Kidney (tissue), 14 donors: ENCODE data around the gene FKBP6. TPM values are rescaled to one million over a fixed set of nuclear protein-coding genes. Genes with fewer than 3 reads are reported as not detected.
"Not testable (repeated sequence)": the region's sequence is repeated elsewhere in the genome, so short reads cannot be mapped to it uniquely, and the experiment has no call there.

Experiments used
- DNase-seq, 5 donors: peaks; one replicate each; pipeline ENCODE4 v3.0.0-alpha.2; 2013 to 2020
- FAIRE-seq: peaks from 2 replicates; lab custom pipeline; 2012; peaks lifted over from hg19 to GRCh38; lab: Jason Lieb, UNC
- H3K27ac ChIP-seq, 2 donors: one replicate each; pipeline ENCODE4 v1.7.0; 2013; ENCODE audit warnings: low read depth in 2 of 2, low read length in 2 of 2, inconsistent platforms in 1 of 2
- H3K27me3 ChIP-seq: one replicate; pipeline ENCODE4 v1.7.1; 2013; ENCODE audit warnings: low read length, inconsistent platforms; ENCODE audit not compliant: control insufficient read depth, insufficient read depth
- H3K36me3 ChIP-seq, 3 donors: one replicate each; pipeline versions ENCODE4 v1.7.0 to v1.7.1; 2013; ENCODE audit warnings: low read length in 3 of 3, control low read depth in 1 of 3, inconsistent platforms in 1 of 3; ENCODE audit not compliant: insufficient read depth in 3 of 3, control insufficient read depth in 2 of 3
- H3K4me1 ChIP-seq, 3 donors: one replicate each; pipeline versions ENCODE4 v1.7.0 to v1.7.1; 2013; ENCODE audit warnings: low read length in 3 of 3, inconsistent platforms in 1 of 3, low read depth in 1 of 3; ENCODE audit not compliant: control insufficient read depth in 2 of 3, insufficient read depth in 2 of 3
- H3K4me3 ChIP-seq, 3 donors: one replicate each; pipeline versions ENCODE4 v1.7.0 to v1.8.1; 2013; ENCODE audit warnings: low read length in 3 of 3, control low read depth in 1 of 3, inconsistent platforms in 1 of 3
- H3K9ac ChIP-seq, 3 donors: one replicate each; pipeline versions ENCODE4 v1.7.0 to v1.7.1; 2013; ENCODE audit warnings: low read length in 3 of 3, control low read depth in 1 of 3, inconsistent platforms in 1 of 3
- H3K9me3 ChIP-seq, 3 donors: one replicate each; pipeline versions ENCODE4 v1.7.0 to v1.7.1; 2013; ENCODE audit warnings: low read length in 3 of 3, control low read depth in 1 of 3, inconsistent platforms in 1 of 3; ENCODE audit not compliant: control insufficient read depth in 2 of 3, insufficient read depth in 1 of 3
- intact Hi-C: fragments of 100-400 bp; cut with DNase I; formaldehyde crosslinking; loops from one replicate; pipeline ENCODE4 v1.11.1; 2022
- polyA plus RNA-seq: library from polyadenylated mRNA; stranded (reverse); fragments of 350-450 nt; fragmentation: Illumina TruSeq; extraction: RNeasy Lipid Tissue Mini Kit (QIAGEN cat#74804); gene quantifications from one replicate; pipeline ENCODE4 v1.2.3, GENCODE V29; 2014; ENCODE audit warnings: low read depth, low replicate concordance; ENCODE audit not compliant: insufficient read depth
- total RNA-seq: library from RNA; stranded (reverse); fragmentation: NEBNext Ultra II Directional; extraction: Animal tissue kit (Norgen Biotek cat#: 25700); gene quantifications from one replicate; pipeline ENCODE4 v1.2.1, GENCODE V29; 2021
- TF ChIP-seq, protein P1 (sequence below): IDR thresholded peaks from 3 replicates; pipeline ENCODE4 v1.5.1; 2012; ENCODE audit warnings: mild to moderate bottlenecking, moderate library complexity, borderline replicate concordance; ENCODE audit not compliant: insufficient read depth; ENCODE audit errors: extremely low read depth
- donor health status: control.
- donor health status: control.
- donor health status: control.
- donor health status: control.
- donor health status: control.
- donor health status: DM: yes; HTN: yes; CAD: no.
- donor health status: Normal renal cell carcinoma (clear cell type).

Gene FKBP6
- total and polyA plus RNA-seq, 2 donors from 2014 or later: 0.13 TPM; not detected in 1

DNA sequence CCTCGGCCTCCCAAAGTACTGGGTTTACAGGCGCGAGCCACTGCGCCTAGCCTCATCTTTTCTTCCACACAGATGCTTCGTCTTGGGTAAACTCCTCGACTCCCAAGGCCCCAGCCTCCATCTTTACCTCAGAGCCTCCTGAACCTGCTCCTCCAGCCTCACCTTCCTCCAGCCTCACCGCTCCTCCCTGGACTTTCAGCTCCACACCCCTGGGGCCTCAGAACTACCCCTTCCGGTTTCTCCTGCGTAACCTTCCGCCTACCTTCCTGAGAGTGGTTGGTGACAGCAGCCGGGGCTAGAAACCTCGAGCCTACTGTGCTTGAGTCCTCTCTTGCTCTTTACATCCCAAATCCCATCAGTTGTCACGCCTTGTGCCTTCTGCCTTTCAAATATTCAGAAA, 45.8 kb downstream of the FKBP6 start:
- TF ChIP-seq, protein P1, sequence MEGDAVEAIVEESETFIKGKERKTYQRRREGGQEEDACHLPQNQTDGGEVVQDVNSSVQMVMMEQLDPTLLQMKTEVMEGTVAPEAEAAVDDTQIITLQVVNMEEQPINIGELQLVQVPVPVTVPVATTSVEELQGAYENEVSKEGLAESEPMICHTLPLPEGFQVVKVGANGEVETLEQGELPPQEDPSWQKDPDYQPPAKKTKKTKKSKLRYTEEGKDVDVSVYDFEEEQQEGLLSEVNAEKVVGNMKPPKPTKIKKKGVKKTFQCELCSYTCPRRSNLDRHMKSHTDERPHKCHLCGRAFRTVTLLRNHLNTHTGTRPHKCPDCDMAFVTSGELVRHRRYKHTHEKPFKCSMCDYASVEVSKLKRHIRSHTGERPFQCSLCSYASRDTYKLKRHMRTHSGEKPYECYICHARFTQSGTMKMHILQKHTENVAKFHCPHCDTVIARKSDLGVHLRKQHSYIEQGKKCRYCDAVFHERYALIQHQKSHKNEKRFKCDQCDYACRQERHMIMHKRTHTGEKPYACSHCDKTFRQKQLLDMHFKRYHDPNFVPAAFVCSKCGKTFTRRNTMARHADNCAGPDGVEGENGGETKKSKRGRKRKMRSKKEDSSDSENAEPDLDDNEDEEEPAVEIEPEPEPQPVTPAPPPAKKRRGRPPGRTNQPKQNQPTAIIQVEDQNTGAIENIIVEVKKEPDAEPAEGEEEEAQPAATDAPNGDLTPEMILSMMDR: no peak
- Histone ChIP-seq H3K27me3 (no peaks in the 10 kb centered on the region), H3K27ac (no peak overlapping the region), H3K4me3 (no peak overlapping the region), H3K36me3 (no peaks in the 10 kb centered on the region), H3K9ac (no peak overlapping the region), H3K9me3 (no peaks in the 10 kb centered on the region), H3K4me1 (no peaks in the 10 kb centered on the region)
- intact Hi-C loops: no loop called here
- FAIRE-seq (no peak), DNase-seq (no peak)

DNA sequence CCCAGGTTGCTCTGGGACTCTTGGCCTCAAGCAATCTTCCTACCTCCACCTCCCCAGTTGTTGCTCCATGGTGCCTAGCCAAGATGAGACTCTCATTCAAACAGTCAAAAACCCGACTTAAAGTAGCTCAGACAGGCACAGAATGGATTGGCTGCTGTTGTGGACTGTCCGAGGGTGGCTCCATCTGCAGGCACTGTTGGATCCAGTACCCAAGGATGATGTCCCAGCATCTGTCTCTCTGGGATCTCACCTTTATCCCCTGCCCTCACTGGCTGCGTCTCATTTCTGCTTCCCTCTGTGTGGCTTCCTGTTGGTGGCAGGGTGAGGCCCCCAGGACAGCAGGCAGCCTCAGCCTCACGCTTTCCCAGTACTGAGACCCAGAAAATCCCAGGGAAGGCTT, 48.3 kb downstream of the FKBP6 start:
- DNase-seq, H3K36me3 ChIP-seq, intact Hi-C loops, H3K27ac ChIP-seq, H3K4me1 ChIP-seq, H3K27me3 ChIP-seq, H3K9ac ChIP-seq, H3K9me3 ChIP-seq, H3K4me3 ChIP-seq, FAIRE-seq: not testable (repeated sequence)

DNA sequence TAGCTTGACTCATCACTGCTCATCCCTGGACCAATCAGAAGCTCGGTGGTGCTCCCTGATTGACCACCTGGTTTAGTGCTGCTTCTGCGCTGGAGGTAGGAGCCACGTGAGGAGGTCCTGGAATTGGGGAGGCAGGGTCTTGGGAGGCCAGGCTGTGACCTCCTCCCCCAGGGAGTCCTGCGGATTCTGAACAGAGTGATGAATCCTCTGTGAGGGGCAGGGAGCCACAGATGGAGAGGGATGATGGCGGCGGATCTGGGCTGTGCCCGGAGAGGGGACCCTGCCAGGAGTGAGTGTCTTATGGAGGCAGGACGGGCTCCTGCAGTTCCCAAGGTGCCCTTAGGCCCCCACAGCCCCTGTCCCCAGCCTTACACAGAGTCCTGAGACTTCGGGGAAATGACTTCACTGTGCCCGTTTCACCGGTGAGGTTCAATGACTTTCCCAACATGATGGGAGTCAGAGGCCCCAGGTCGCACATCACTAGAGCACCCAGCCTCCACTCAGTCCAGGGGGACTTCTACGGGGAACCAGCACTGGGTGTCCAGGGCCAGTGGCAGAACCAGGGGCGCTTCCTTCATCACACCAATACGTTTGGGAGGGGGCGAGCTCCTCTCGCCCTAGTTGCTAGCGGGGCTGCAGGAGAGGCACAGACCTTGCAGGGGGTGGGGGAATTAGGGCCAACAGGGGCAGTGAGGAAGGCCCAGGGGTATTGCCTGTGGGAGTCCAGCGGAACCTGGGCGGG, 48.9 kb downstream of the FKBP6 start:
- TF ChIP-seq, protein P1: no peak
- Histone ChIP-seq H3K4me3 (no peak overlapping the region), H3K36me3 (no peaks in the 10 kb centered on the region), H3K27ac (no peak overlapping the region), H3K9me3 (no peaks in the 10 kb centered on the region), H3K9ac (no peak overlapping the region), H3K4me1 (no peaks in the 10 kb centered on the region), H3K27me3 (no peaks in the 10 kb centered on the region)
- DNase-seq (no peak), FAIRE-seq (no peak)
- intact Hi-C loops: no loop called here

DNA sequence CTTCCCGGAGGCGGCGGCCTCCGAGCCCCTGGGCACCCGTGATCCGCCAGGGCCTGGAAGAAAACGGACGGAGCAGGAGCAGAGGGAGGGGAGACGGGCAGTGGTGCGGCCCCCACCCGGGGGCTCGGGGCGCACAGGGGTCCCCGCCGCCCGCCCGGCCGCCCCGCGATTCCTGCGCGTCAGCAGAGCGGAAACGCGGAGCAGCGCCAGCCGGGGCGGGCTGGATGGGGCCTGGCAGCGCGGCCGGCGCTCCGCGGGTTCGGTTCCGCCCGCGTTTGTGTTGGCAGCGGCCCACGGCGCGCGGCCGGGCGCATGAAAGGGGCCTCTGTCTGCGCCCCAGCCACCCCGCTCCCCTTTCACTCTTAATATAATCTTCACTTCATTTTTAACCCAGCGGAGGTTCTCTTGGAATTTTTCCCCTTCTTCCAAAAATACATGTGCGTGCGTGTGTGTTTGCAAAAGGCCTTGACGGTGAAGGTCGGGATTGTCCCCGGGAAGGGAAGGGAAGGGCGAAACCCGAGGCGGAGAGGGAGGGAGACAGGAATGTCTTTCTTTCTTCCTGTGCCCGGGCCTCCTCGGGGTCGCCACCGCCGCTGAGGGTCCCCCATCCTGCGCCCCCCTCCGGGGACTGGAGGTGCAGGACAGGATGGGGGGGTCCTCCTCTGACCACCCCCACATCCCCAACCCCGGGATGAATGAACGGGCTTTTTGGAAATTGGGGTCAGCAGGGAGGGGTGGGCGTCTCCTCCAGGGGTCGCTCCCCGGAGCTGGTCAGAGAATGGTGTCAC, 49.6 kb downstream of the FKBP6 start:
- H3K9me3 ChIP-seq, H3K36me3 ChIP-seq, H3K4me1 ChIP-seq, H3K27ac ChIP-seq, H3K4me3 ChIP-seq, H3K9ac ChIP-seq, H3K27me3 ChIP-seq, intact Hi-C loops, FAIRE-seq: not testable (repeated sequence)
- DNase-seq: peak in 2 of 5 donors; percentile 32 to 51
